ENCODE data around the gene PLCB4. TPM values are rescaled to one million over a fixed set of nuclear protein-coding genes. Genes with fewer than 3 reads are reported as not detected.

The PLCB4 gene
- total RNA-seq, 4 donors from 2014 or later, result 6.3 to 24.5 (median 10.4) TPM

DNA sequence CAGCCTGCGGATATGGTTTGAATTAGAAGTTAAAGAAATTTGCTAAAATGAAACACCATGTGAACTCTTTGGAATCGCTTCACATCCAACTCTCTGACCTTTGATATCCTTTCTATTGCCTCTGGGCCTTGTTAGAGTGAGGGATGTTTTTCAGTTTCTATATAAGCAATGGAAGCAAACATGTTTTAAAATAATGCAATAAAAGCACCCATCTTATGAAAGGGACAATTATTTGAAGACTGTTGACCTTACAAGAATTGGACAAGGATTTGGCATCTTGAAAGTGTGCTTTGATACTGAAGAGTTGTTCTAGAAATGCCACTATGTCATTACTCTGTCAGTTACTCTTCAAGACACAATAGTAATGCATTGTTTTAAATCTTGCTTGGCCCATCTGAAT, 221.4 kb downstream of the PLCB4 start:
- WGBS, result 52% methylated on average over 2 of the region's 2 CpGs
- TF ChIP-seq EP300 (IDR thresholded peaks at IDR 0.05) (no peak), POLR2A (IDR thresholded peaks at IDR 0.05) (no peak), POLR2AphosphoS5 (IDR thresholded peaks at IDR 0.05) (no peak)
- TF ChIP-seq, protein P1, sequence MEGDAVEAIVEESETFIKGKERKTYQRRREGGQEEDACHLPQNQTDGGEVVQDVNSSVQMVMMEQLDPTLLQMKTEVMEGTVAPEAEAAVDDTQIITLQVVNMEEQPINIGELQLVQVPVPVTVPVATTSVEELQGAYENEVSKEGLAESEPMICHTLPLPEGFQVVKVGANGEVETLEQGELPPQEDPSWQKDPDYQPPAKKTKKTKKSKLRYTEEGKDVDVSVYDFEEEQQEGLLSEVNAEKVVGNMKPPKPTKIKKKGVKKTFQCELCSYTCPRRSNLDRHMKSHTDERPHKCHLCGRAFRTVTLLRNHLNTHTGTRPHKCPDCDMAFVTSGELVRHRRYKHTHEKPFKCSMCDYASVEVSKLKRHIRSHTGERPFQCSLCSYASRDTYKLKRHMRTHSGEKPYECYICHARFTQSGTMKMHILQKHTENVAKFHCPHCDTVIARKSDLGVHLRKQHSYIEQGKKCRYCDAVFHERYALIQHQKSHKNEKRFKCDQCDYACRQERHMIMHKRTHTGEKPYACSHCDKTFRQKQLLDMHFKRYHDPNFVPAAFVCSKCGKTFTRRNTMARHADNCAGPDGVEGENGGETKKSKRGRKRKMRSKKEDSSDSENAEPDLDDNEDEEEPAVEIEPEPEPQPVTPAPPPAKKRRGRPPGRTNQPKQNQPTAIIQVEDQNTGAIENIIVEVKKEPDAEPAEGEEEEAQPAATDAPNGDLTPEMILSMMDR (IDR thresholded peaks at IDR 0.05), result no peak
- H3K36me3 ChIP-seq, result no peaks in the 10 kb centered on the region
- H3K27me3 ChIP-seq, result no peaks in the 10 kb centered on the region
- peaks cover 4% of the 10 kb centered on the region for H3K4me1 ChIP-seq
- H3K4me3 ChIP-seq, result no peak overlapping the region
- H3K9me3 ChIP-seq, result no peaks in the 10 kb centered on the region
- H3K27ac ChIP-seq, result no peak overlapping the region
- DNase-seq (ENCODE audit: low spot score in 2 of 2), result no peak

DNA sequence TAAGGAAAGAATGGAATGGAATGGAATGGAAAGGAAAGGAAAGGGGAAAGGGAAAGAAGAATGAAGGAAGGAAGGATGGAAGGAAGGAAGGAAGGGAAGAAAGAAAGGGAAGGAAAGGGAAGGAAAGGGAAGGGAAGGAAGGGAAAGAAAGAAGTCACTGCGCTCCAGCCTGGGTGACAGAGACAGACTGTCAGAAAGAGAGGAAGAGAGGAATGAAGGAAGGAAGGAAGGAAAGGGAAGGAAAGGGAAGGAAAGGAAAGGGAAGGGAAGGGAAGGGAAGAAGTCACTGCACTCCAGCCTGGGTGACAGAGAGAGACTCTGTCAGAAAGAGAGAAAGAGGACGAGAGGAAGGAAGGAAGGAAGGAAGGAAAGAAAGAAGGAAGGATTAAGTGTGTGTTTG, 224.3 kb downstream of the PLCB4 start:
- Histone ChIP-seq H3K27ac (no peak overlapping the region), H3K4me1 (peaks cover 4% of the 10 kb centered on the region), H3K27me3 (no peaks in the 10 kb centered on the region), H3K36me3 (no peaks in the 10 kb centered on the region), H3K9me3 (no peaks in the 10 kb centered on the region), H3K4me3 (no peak overlapping the region)
- TF ChIP-seq POLR2AphosphoS5 (IDR thresholded peaks at IDR 0.05) (no peak), POLR2A (IDR thresholded peaks at IDR 0.05) (no peak), EP300 (IDR thresholded peaks at IDR 0.05) (no peak)
- TF ChIP-seq, protein P1 (IDR thresholded peaks at IDR 0.05), result no peak
- DNase-seq (ENCODE audit: low spot score in 2 of 2), result no peak
- WGBS, result 95% methylated on average over 2 of the region's 2 CpGs

DNA sequence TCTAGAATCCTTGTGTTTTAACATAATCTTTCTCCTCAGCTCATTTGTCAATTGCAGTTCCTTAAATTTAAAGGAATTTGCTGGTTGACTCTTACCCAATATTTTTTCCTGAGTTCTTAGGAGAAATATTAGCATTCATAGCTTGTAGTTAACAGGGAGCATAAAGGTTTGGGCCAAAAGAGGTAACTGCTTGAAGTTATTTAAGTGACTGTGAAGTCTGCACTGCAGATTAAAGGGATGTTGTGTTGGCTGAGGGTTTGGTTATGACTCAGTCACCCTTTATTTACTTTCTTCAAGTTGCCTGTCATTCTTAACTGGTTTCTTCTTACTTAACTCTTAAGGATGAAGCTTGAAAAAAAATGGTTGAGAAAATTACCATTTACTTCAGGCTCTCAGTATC, 225.2 kb downstream of the PLCB4 start:
- Histone ChIP-seq H3K27ac (no peak overlapping the region), H3K9me3 (no peaks in the 10 kb centered on the region), H3K4me1 (peaks cover 4% of the 10 kb centered on the region), H3K27me3 (no peaks in the 10 kb centered on the region), H3K36me3 (no peaks in the 10 kb centered on the region), H3K4me3 (no peak overlapping the region)
- TF ChIP-seq POLR2AphosphoS5 (IDR thresholded peaks at IDR 0.05), result no peak
- TF ChIP-seq, protein P1 (IDR thresholded peaks at IDR 0.05), result no peak
- no peak for TF ChIP-seq POLR2A (IDR thresholded peaks at IDR 0.05)
- TF ChIP-seq EP300 (IDR thresholded peaks at IDR 0.05), result no peak
- no peak for DNase-seq (ENCODE audit: low spot score in 2 of 2)

GRCh38 chr20:9298906-9299305, 230.0 kb downstream of the PLCB4 start:
- Histone ChIP-seq H3K27me3 (no peaks in the 10 kb centered on the region), H3K9me3 (no peaks in the 10 kb centered on the region), H3K27ac (no peak overlapping the region), H3K4me1 (peaks cover 13% of the 10 kb centered on the region), H3K4me3 (no peak overlapping the region), H3K36me3 (no peaks in the 10 kb centered on the region)
- no peak for DNase-seq (ENCODE audit: low spot score in 2 of 2)
- 56% methylated on average over 2 of the region's 2 CpGs for WGBS
- TF ChIP-seq POLR2AphosphoS5 (IDR thresholded peaks at IDR 0.05) (no peak), EP300 (IDR thresholded peaks at IDR 0.05) (no peak), POLR2A (IDR thresholded peaks at IDR 0.05) (no peak)
- TF ChIP-seq, protein P1 (IDR thresholded peaks at IDR 0.05), result no peak

- Histone ChIP-seq H3K36me3 (no peaks in the 10 kb centered on the region), H3K9me3 (no peaks in the 10 kb centered on the region), H3K4me1 (peaks cover 13% of the 10 kb centered on the region), H3K27me3 (no peaks in the 10 kb centered on the region), H3K27ac (no peak overlapping the region), H3K4me3 (no peak overlapping the region)
- TF ChIP-seq, protein P1 (IDR thresholded peaks at IDR 0.05), result no peak
- TF ChIP-seq EP300 (IDR thresholded peaks at IDR 0.05) (no peak), POLR2AphosphoS5 (IDR thresholded peaks at IDR 0.05) (no peak), POLR2A (IDR thresholded peaks at IDR 0.05) (no peak)
- DNase-seq (ENCODE audit: low spot score in 2 of 2), result no peak
These were observed 231.2 kb downstream of the PLCB4 start for GRCh38 chr20:9300080-9300479.
